ENCODE results near the gene PLEKHG3. TPM values are rescaled to one million over a fixed set of nuclear protein-coding genes. Genes with fewer than 3 reads are reported as not detected.
A peak's percentile ranks its signal among the peaks of the same experiment; 100 is the strongest.
"Not testable (repeated sequence)": the region's sequence is repeated elsewhere in the genome, so short reads cannot be mapped to it uniquely, and the experiment has no call there.

PLEKHG3 gene
- total RNA-seq, 3 donors from 2014 or later = 18.7 to 31.5 (median 30.3) TPM

DNA sequence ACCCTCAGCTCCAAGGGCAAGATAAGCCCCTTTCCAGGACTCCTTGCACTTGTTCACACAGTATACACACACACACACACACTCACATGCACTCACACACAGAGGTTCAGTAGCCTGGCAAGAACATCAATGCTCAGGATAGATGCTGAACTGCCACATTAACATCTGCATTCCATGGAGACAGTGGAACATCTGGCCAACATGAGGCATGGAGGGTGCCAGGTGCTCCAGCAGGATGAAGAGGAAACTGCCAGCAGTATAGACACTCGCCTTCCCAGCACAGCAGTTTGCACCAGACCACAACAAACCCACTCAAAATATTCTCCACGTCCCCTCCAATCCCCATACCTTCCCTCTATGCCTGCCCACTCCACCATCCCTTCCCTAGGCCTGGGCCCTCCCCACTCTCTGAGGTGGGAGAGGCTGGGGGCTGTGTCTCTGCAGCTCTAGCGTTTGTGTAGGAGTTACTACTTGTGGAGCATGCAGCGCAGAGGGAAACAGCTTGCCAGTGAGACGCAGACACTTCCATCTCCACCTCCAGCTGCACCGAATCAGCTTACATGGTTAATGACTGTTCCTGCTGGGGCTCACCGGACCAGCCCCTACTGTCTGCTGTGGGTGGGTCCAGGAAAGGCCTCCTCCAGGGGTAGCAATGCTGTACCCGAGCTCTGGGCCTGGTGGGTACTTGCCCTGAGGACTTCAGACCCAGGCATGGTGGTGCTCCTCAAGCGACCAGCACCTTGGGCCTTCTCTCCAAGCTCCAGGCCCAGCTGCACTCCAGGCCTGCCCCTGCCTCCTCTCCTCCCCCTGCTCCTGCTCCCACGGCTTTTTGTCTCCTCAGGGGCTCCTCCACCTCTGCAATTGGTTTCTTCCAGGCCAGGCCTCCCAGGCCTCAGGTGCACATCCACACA, 18.6 kb upstream of the PLEKHG3 start:
- Histone ChIP-seq H3K4me1 (no peaks in the 10 kb centered on the region), H3K27ac (no peak overlapping the region), H3K9me3 (no peaks in the 10 kb centered on the region), H3K36me3 (no peaks in the 10 kb centered on the region), H3K4me3 (no peak overlapping the region), H3K27me3 (no peaks in the 10 kb centered on the region)
- no peak for TF ChIP-seq POLR2A (IDR thresholded peaks at IDR 0.05)
- TF ChIP-seq, protein P1, sequence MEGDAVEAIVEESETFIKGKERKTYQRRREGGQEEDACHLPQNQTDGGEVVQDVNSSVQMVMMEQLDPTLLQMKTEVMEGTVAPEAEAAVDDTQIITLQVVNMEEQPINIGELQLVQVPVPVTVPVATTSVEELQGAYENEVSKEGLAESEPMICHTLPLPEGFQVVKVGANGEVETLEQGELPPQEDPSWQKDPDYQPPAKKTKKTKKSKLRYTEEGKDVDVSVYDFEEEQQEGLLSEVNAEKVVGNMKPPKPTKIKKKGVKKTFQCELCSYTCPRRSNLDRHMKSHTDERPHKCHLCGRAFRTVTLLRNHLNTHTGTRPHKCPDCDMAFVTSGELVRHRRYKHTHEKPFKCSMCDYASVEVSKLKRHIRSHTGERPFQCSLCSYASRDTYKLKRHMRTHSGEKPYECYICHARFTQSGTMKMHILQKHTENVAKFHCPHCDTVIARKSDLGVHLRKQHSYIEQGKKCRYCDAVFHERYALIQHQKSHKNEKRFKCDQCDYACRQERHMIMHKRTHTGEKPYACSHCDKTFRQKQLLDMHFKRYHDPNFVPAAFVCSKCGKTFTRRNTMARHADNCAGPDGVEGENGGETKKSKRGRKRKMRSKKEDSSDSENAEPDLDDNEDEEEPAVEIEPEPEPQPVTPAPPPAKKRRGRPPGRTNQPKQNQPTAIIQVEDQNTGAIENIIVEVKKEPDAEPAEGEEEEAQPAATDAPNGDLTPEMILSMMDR (IDR thresholded peaks at IDR 0.05) = no peak
- no peak for TF ChIP-seq POLR2AphosphoS5 (IDR thresholded peaks at IDR 0.05)
- DNase-seq (ENCODE audit: low spot score in 2 of 2) = no peak
- intact Hi-C loops (cut with DNase I; ENCODE audit: low total_unique reads) = no loop called here

DNA sequence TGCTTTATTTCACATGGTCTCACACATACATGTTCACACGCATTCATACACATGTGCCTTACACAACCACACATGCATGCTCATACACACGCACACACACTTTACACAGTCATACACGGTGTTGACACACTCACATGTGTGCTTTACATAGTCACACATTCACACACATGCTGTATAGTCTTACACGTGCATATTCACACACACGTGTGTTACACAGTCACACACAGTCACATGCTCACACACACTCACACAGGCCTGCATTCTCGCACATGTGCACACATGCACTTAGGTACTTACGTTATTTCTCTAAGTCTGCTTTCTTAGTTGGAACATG, 18.0 kb upstream of the PLEKHG3 start:
- Histone ChIP-seq H3K27ac (no peak overlapping the region), H3K36me3 (no peaks in the 10 kb centered on the region), H3K4me3 (no peak overlapping the region), H3K9me3 (no peaks in the 10 kb centered on the region), H3K4me1 (no peaks in the 10 kb centered on the region), H3K27me3 (no peaks in the 10 kb centered on the region)
- DNase-seq (ENCODE audit: low spot score in 2 of 2) = no peak
- intact Hi-C loops (cut with DNase I; ENCODE audit: low total_unique reads) = no loop called here
- TF ChIP-seq POLR2A (IDR thresholded peaks at IDR 0.05) (no peak), POLR2AphosphoS5 (IDR thresholded peaks at IDR 0.05) (no peak)
- TF ChIP-seq, protein P1 (IDR thresholded peaks at IDR 0.05) = no peak

DNA sequence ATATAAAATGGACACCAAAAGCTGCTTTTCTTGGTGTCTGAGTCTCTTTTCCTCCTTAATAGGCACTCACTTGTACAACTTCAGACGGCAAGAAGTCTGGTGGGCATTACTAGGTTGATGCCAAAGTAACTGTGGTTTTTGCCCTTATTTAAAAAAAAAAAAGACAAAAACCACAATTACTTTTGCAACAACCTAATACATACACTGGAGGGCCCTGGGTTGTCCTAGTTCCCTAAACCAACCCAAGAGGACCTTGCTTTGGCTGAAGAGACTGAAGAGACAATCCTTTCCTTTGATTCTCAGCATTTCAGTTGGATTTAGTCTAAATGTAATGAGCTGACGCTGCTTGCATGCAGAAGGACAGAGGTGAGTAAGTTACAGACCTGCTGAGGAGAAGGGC, 16.2 kb upstream of the PLEKHG3 start:
- TF ChIP-seq, protein P1 (IDR thresholded peaks at IDR 0.05) = no peak
- no peak for TF ChIP-seq POLR2AphosphoS5 (IDR thresholded peaks at IDR 0.05)
- TF ChIP-seq POLR2A (IDR thresholded peaks at IDR 0.05) = no peak
- no peak overlapping the region for H3K4me3 ChIP-seq
- no peaks in the 10 kb centered on the region for H3K9me3 ChIP-seq
- intact Hi-C loops (cut with DNase I; ENCODE audit: low total_unique reads) = no loop called here
- no peak overlapping the region for H3K27ac ChIP-seq
- no peaks in the 10 kb centered on the region for H3K4me1 ChIP-seq
- no peaks in the 10 kb centered on the region for H3K27me3 ChIP-seq
- DNase-seq (ENCODE audit: low spot score in 2 of 2) = no peak
- no peaks in the 10 kb centered on the region for H3K36me3 ChIP-seq

DNA sequence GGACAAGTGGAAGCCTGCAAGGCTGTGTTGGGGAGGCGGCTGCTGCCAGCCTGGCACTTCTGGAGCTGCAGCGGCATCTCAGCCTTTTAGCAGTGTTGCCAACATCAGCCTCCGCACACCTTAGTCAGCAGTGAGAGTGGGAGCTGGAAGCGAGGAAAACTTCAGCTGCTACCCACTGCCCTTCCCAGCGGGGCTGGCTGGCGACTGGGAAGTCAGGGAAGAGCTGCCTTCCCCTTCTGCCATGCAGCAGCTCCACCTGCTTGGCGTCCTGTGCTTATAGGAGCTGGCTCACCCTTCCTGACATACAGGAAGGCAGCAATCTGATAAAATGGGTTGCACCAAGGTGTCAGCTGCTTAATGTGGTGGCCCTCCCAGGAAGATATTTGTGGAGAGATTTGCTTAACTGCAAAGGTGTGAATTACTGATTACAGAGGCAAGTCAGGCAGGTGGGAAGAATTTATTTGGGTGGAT, 15.4 kb upstream of the PLEKHG3 start:
- Histone ChIP-seq H3K9me3 (no peaks in the 10 kb centered on the region), H3K4me1 (no peaks in the 10 kb centered on the region), H3K36me3 (no peaks in the 10 kb centered on the region), H3K27me3 (no peaks in the 10 kb centered on the region), H3K27ac (no peak overlapping the region), H3K4me3 (no peak overlapping the region)
- TF ChIP-seq POLR2A (IDR thresholded peaks at IDR 0.05) (no peak), POLR2AphosphoS5 (IDR thresholded peaks at IDR 0.05) (no peak)
- TF ChIP-seq, protein P1 (IDR thresholded peaks at IDR 0.05) = no peak
- intact Hi-C loops (cut with DNase I; ENCODE audit: low total_unique reads) = no loop called here
- peak in 1 of 2 donors; percentile 25 for DNase-seq (ENCODE audit: low spot score in 2 of 2)

DNA sequence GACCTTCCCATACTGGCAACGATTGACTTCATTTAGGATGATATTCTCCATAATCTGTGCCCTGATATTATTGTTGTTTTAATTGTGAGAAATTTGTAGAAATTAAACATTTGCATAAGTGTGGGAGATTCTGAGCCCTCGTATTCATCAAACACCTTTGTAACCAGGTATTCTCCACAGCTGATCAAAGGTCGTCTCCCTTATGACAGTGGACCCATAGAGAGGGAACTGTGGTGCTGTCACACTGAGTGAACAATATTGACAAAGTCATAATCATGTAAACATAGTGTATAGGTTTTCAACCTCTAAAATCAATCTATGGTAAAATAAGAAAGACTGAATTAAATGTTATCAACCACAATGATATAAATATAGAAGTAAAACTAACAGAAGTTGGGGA, 14.9 kb upstream of the PLEKHG3 start:
- H3K4me3 ChIP-seq = no peak overlapping the region
- no peak for TF ChIP-seq POLR2A (IDR thresholded peaks at IDR 0.05)
- no peak for TF ChIP-seq POLR2AphosphoS5 (IDR thresholded peaks at IDR 0.05)
- TF ChIP-seq, protein P1 (IDR thresholded peaks at IDR 0.05) = no peak

DNA sequence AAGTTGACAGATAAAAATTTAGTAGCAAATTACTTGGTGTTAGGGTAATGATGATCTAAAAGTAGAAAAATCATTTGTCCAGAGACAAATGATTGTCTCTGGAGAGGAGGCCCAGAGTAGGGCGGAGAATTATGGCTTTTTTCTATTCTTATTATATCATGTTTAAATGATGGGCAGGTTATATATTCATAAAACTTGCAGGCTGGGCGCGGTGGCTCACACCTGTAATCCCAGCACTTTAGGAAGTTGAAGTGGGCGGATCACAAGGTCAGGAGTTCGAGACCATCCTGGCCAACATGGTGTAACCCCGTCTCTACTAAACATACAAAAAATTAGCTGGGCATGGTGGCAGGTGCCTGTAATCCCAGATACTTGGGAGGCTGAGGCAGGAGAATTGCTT, 13.6 kb upstream of the PLEKHG3 start:
- not testable (repeated sequence) for H3K27me3 ChIP-seq, H3K9me3 ChIP-seq, H3K27ac ChIP-seq, H3K36me3 ChIP-seq, H3K4me3 ChIP-seq, H3K4me1 ChIP-seq
- intact Hi-C loops (cut with DNase I; ENCODE audit: low total_unique reads) = loop anchor here (5.0 kb wide), 1 partner anchor 1088 kb away; no protein-coding TSS in a partner anchor
- DNase-seq (ENCODE audit: low spot score in 2 of 2) = peak in 1 of 2 donors; percentile 8

More for the DNA sequence above, 14.9 kb upstream of the PLEKHG3 start:
- DNase-seq (ENCODE audit: low spot score in 2 of 2) = no peak
- Histone ChIP-seq H3K9me3 (no peaks in the 10 kb centered on the region), H3K27ac (no peak overlapping the region), H3K27me3 (no peaks in the 10 kb centered on the region), H3K36me3 (no peaks in the 10 kb centered on the region), H3K4me1 (no peaks in the 10 kb centered on the region)
- intact Hi-C loops (cut with DNase I; ENCODE audit: low total_unique reads) = no loop called here
